ENCODE measurements around the gene TSHZ3. TPM values are rescaled to one million over a fixed set of nuclear protein-coding genes. Genes with fewer than 3 reads are reported as not detected.
A peak's percentile ranks its signal among the peaks of the same experiment; 100 is the strongest.

TSHZ3 gene
- total and polyA plus RNA-seq, 9 of the 15 experiments (the other 6 are each of a cell fraction or from before 2014, with no cell fraction given), result 0.03 to 0.13 (median 0.05) TPM; not detected in 5

DNA sequence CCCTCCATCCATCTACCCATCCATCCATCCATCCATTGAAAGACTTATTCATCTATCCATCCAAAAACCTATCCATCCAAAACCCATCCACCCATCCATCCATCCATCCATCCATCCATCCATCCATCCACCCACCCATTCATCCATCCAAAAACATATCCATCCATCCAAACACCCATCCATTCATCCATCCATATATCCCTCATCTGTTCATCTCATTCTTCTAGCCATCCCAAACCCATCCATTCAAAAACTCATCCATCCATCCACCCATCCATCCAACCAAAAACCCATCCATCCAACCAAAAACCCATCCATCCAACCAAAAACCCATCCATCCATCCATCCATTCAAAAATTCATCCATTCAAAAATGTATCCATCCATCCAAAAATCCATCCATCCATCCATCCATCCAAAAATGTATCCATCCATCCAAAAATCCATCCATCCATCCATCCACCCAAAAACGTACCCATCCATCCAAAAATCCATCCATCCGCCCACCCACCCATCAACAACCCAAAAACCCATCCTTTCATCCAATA, 56.5 kb downstream of the TSHZ3 start:
- Histone ChIP-seq H3K9me1 (ENCODE audit: control insufficient read depth, insufficient read depth, low read length) (no peaks in the 10 kb centered on the region), H3K27me3 (ENCODE audit: control insufficient read depth in 2 of 2, insufficient read depth in 2 of 2, low read length in 2 of 2) (peaks cover 2 to 12% of the 10 kb centered on the region in 2 experiments; a peak in 3 of 5 replicates), H3K4me3 (no peak overlapping the region), H2AFZ (ENCODE audit: low read depth, low read length) (no peak overlapping the region), H4K20me1 (replicated peaks; ENCODE audit: control insufficient read depth, insufficient read depth, low read length) (no peaks in the 10 kb centered on the region), H3K27ac (ENCODE audit: extremely low read depth, low read depth, low read length) (no peak overlapping the region), H3K4me1 (replicated peaks in 1 of 2; ENCODE audit: control insufficient read depth in 2 of 2, insufficient read depth in 2 of 2, low read length in 2 of 2) (no peaks in the 10 kb centered on the region), H3K79me2 (ENCODE audit: control insufficient read depth, insufficient read depth, low read length) (no peaks in the 10 kb centered on the region), H3K4me2 (ENCODE audit: insufficient read depth, low read length) (no peak overlapping the region), H3K9ac (ENCODE audit: insufficient read depth in 1 of 2, low read depth in 2 of 2, low read length in 2 of 2) (no peak overlapping the region), H3K36me3 (ENCODE audit: control insufficient read depth, insufficient read depth, low read length) (no peaks in the 10 kb centered on the region), H3K9me3 (replicated peaks; ENCODE audit: control insufficient read depth, insufficient read depth, low read depth, low read length) (no peaks in the 10 kb centered on the region)
- CTCF ChIA-PET (ENCODE audit: low intra/inter-chr PET ratio), result no interaction called here
- no peak for FAIRE-seq
- no TSS peak for BruUV-seq (replicated peaks)
- TF ChIP-seq CTBP1 (IDR thresholded peaks at IDR 0.05; ENCODE audit: borderline replicate concordance) (no peak), CREBBP (IDR thresholded peaks at IDR 0.05; ENCODE audit: low read depth, low read length) (peak; percentile 15), MCM2 (IDR thresholded peaks at IDR 0.05; ENCODE audit: low read depth) (no peak), MXI1 (IDR thresholded peaks at IDR 0.05; ENCODE audit: low read depth, low read length) (no peak)
- ATAC-seq, result no peak
- 0% methylated on average over 2 of the region's 2 CpGs for WGBS (ENCODE audit: insufficient coverage, low coverage, missing lambda C conversion rate)
- no peak for DNase-seq (ENCODE audit: extremely low read depth in 1 of 4, low spot score in 3 of 4)
- POLR2A ChIA-PET, result no interaction called here
- in situ Hi-C loops (cut with MboI) (no loop called here), intact Hi-C loops (cut with micrococcal nuclease) (no loop called here)

- no TSS peak for BruUV-seq (replicated peaks)
- ATAC-seq, result no peak
- no peaks in the 10 kb centered on the region for H3K9me3 ChIP-seq (replicated peaks; ENCODE audit: control insufficient read depth, insufficient read depth, low read depth, low read length)
- H3K9ac ChIP-seq (ENCODE audit: insufficient read depth in 1 of 2, low read depth in 2 of 2, low read length in 2 of 2), result no peak overlapping the region
- no peak overlapping the region for H2AFZ ChIP-seq (ENCODE audit: low read depth, low read length)
- ChIA-PET CTCF (ENCODE audit: low intra/inter-chr PET ratio) (no interaction called here), POLR2A (interaction anchor here (0.6 to 0.7 kb wide), 2 partner anchors 12 to 21 kb away, joined by 3 to 4 read pairs; no protein-coding TSS in a partner anchor)
- no peaks in the 10 kb centered on the region for H3K9me1 ChIP-seq (ENCODE audit: control insufficient read depth, insufficient read depth, low read length)
- FAIRE-seq, result no peak
- no peaks in the 10 kb centered on the region for H4K20me1 ChIP-seq (replicated peaks; ENCODE audit: control insufficient read depth, insufficient read depth, low read length)
- H3K27me3 ChIP-seq (ENCODE audit: control insufficient read depth in 2 of 2, insufficient read depth in 2 of 2, low read length in 2 of 2), result peaks cover 0 to 10% of the 10 kb centered on the region in 2 experiments; a peak in 3 of 5 replicates
- no peak overlapping the region for H3K4me2 ChIP-seq (ENCODE audit: insufficient read depth, low read length)
- intact Hi-C loops (cut with micrococcal nuclease) (no loop called here), in situ Hi-C loops (cut with MboI) (no loop called here)
- H3K27ac ChIP-seq (ENCODE audit: extremely low read depth, low read depth, low read length), result no peak overlapping the region
- 0% methylated on average over 8 of the region's 8 CpGs for WGBS (ENCODE audit: insufficient coverage, low coverage, missing lambda C conversion rate)
- no peak overlapping the region for H3K4me3 ChIP-seq
- H3K36me3 ChIP-seq (ENCODE audit: control insufficient read depth, insufficient read depth, low read length), result no peaks in the 10 kb centered on the region
- H3K4me1 ChIP-seq (replicated peaks in 1 of 2; ENCODE audit: control insufficient read depth in 2 of 2, insufficient read depth in 2 of 2, low read length in 2 of 2), result no peaks in the 10 kb centered on the region
- no peaks in the 10 kb centered on the region for H3K79me2 ChIP-seq (ENCODE audit: control insufficient read depth, insufficient read depth, low read length)
- DNase-seq (ENCODE audit: extremely low read depth in 1 of 4, low spot score in 3 of 4), result no peak
- TF ChIP-seq EWSR1 (IDR thresholded peaks at IDR 0.05; ENCODE audit: borderline replicate concordance, low read depth, partially characterized antibody) (no peak), NCOA2 (IDR thresholded peaks at IDR 0.05; ENCODE audit: partially characterized antibody in 2 of 2) (no peak), CBFA2T3 (IDR thresholded peaks at IDR 0.05) (no peak), SIN3B (IDR thresholded peaks at IDR 0.05; ENCODE audit: low read depth) (no peak), ELF4 (CRISPR knock-in tag; IDR thresholded peaks at IDR 0.05) (no peak), NCOA4 (IDR thresholded peaks at IDR 0.05; ENCODE audit: partially characterized antibody) (no peak), CREBBP (IDR thresholded peaks at IDR 0.05; ENCODE audit: low read depth, low read length) (no peak), MIER1 (IDR thresholded peaks at IDR 0.05; ENCODE audit: low read depth) (no peak), ZBTB5 (IDR thresholded peaks at IDR 0.05) (no peak), RBM15 (IDR thresholded peaks at IDR 0.05; ENCODE audit: insufficient read depth, low read length) (no peak), KLF6 (CRISPR knock-in tag; IDR thresholded peaks at IDR 0.05; ENCODE audit: borderline replicate concordance) (no peak)
Observed at GRCh38 chr19:31290931-31291590, 58.2 kb downstream of the TSHZ3 start.

Data from K562 (cell line).